ENCODE data around the gene NEDD8.

DNA sequence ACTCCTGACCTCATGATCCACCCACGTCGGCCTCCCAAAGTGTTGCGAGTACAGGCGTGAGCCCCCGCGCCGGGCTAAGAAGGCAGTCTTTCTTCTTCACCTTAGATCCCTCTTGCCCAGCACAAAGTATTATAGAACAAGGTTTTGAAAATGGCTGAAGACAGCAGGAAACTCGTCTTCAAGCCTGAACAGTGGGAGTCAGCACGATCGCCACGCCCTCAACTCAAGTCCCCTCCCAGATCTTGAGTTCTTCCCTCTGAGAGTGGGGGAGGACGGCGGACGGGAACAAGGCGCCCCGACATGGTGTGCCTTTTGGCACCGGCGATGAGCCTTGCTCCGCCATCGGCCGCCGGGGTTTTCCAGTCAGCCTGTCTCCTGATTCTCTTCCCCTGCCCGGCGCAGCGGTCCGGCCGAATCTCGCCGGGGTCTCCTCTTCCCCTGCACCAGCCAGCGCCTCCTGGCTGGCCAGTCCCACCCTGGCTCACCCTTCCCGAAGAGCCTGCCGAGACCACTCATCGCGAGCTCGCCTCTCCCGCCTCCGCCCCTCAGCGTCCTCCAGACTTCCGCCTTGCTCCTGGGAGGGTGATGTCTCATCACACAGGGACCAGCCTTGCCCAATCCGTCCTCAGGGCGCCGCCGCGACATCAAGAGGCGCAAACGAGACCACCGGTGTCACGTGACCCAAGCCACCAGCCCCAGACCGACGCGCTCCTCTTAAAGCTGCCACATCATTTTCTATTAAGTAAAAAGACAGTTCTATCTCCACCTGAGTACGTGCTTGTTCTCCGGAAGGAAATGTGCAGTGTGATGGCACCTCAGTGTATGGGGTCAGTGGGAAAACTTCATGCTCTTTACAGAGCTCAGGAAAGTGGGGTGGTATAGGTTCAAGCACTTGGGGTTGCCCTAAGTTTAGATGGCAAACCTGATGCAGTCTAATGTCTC, 19.0 kb downstream of the NEDD8 start, which contains the start of gene CHMP4A:
- TF ChIP-seq CTCF (IDR thresholded peaks at IDR 0.05; ENCODE audit: borderline replicate concordance, extremely low read depth, low read length, poor library complexity, severe bottlenecking), result peak; percentile 17
- no peak for TF ChIP-seq EZH2 (IDR thresholded peaks at IDR 0.05; ENCODE audit: borderline replicate concordance, low read depth, low read length, severe bottlenecking)
